Stomach smooth muscle (tissue), 2 donors: Measurements from ENCODE around the gene APEH.

Experiments used
- H3K27ac ChIP-seq: one replicate; pipeline ENCODE4 v1.7.0; 2013; ENCODE audit warnings: mild to moderate bottlenecking, low read length, inconsistent platforms
- H3K27me3 ChIP-seq, 2 donors: one replicate each; pipeline ENCODE4 v1.7.0; 2013; ENCODE audit warnings: low read length in 2 of 2; ENCODE audit not compliant: insufficient read depth in 2 of 2, control insufficient read depth in 1 of 2
- H3K36me3 ChIP-seq, 2 donors: one replicate each; pipeline ENCODE4 v1.7.0; 2013; ENCODE audit warnings: low read length in 2 of 2; ENCODE audit not compliant: control insufficient read depth in 2 of 2, insufficient read depth in 2 of 2
- H3K4me1 ChIP-seq: one replicate; pipeline ENCODE4 v1.7.0; 2013; ENCODE audit warnings: low read length; ENCODE audit not compliant: control insufficient read depth, insufficient read depth
- H3K4me3 ChIP-seq, 2 donors: one replicate each; pipeline ENCODE4 v1.7.0; 2013; ENCODE audit warnings: low read length in 2 of 2
- H3K9ac ChIP-seq, 2 donors: one replicate each; pipeline ENCODE4 v1.7.0; 2013; ENCODE audit warnings: low read length in 2 of 2, mild to moderate bottlenecking in 1 of 2
- H3K9me3 ChIP-seq, 2 donors: one replicate each; pipeline ENCODE4 v1.7.0; 2013; ENCODE audit warnings: low read length in 2 of 2; ENCODE audit not compliant: control insufficient read depth in 2 of 2
- donor health status: healthy.
- donor health status: Pancreatic carcinoma.

The APEH gene

DNA sequence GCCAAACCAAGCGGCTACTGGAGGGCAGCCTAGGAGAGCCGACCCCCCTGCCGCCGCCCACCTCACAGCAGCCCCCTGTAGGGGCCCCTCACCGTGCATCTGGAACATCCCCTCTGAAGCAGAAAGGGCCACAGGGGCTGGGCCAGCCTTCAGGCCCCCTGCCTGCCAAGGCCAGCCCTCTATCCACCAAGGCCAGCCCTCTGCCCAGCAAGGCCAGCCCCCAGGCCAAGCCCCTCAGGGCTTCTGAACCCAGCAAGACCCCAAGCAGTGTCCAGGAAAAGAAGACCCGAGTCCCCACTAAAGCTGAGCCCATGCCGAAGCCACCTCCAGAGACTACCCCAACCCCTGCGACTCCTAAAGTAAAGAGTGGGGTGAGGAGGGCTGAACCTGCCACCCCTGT is 23.5 kb upstream of the APEH start:
- no peak overlapping the region for H3K9ac ChIP-seq
- no peak overlapping the region for H3K4me3 ChIP-seq
- no peak overlapping the region for H3K27ac ChIP-seq
- no peaks in the 10 kb centered on the region for H3K4me1 ChIP-seq
- no peaks in the 10 kb centered on the region for H3K36me3 ChIP-seq
- H3K27me3 ChIP-seq = peaks cover 0 to 2% of the 10 kb centered on the region in 2 donors
- H3K9me3 ChIP-seq = no peaks in the 10 kb centered on the region

DNA sequence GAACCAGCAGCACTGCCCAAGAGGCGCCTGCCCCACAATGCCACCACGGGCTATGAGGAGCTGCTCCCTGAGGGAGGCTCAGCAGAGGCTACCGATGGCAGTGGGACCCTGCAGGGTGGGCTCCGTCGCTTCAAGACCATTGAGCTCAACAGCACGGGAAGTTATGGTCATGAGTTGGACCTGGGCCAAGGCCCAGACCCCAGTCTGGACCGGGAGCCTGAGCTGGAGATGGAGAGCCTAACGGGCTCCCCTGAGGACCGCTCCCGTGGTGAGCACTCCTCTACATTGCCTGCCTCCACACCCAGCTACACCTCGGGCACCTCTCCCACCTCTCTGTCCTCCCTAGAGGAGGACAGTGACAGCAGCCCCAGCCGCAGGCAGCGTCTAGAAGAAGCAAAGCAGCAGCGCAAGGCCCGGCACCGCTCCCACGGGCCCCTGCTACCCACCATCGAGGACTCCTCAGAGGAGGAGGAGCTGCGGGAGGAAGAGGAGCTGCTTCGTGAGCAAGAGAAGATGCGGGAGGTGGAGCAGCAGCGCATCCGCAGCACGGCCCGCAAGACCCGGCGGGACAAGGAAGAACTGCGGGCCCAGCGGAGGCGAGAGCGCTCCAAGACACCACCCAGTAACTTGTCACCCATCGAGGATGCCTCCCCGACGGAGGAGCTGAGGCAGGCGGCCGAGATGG is 21.8 kb upstream of the APEH start:
- Histone ChIP-seq H3K4me1 (peaks cover 3% of the 10 kb centered on the region), H3K27me3 (peaks cover 2 to 5% of the 10 kb centered on the region in 2 donors), H3K9ac (no peak overlapping the region), H3K27ac (no peak overlapping the region), H3K36me3 (no peaks in the 10 kb centered on the region), H3K9me3 (no peaks in the 10 kb centered on the region), H3K4me3 (no peak overlapping the region)

DNA sequence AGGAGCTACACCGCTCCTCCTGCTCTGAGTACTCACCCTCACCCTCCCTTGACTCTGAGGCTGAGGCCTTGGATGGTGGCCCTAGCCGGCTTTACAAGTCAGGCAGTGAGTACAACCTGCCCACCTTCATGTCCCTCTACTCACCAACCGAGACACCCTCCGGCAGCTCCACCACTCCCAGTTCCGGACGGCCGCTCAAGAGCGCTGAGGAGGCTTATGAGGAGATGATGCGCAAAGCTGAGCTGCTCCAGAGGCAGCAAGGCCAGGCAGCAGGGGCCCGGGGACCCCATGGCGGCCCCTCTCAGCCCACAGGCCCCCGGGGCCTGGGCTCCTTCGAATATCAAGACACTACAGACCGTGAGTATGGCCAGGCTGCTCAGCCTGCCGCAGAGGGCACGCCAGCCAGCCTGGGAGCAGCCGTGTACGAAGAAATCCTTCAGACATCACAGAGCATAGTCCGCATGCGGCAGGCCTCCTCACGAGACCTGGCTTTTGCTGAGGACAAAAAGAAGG is 21.2 kb upstream of the APEH start:
- peaks cover 2 to 5% of the 10 kb centered on the region in 2 donors for H3K27me3 ChIP-seq
- no peaks in the 10 kb centered on the region for H3K36me3 ChIP-seq
- no peak overlapping the region for H3K27ac ChIP-seq
- H3K4me1 ChIP-seq = peaks cover 3% of the 10 kb centered on the region
- H3K9ac ChIP-seq = no peak overlapping the region
- no peak overlapping the region for H3K4me3 ChIP-seq
- no peaks in the 10 kb centered on the region for H3K9me3 ChIP-seq

DNA sequence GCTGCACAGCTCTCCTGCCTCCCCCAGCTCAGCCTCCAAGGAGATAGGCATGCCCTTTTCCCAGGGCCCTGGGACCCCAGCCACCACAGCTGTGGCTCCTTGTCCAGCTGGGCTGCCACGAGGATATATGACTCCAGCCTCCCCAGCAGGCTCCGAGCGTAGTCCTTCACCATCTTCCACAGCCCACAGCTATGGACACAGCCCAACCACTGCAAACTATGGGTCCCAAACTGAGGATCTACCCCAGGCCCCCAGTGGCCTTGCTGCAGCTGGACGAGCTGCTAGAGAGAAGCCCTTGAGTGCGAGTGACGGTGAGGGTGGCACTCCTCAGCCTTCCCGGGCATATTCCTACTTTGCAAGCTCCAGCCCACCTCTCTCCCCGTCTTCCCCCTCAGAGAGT is 20.5 kb upstream of the APEH start:
- H3K36me3 ChIP-seq = no peaks in the 10 kb centered on the region
- no peaks in the 10 kb centered on the region for H3K9me3 ChIP-seq
- no peak overlapping the region for H3K9ac ChIP-seq
- peaks cover 3% of the 10 kb centered on the region for H3K4me1 ChIP-seq
- H3K27me3 ChIP-seq = peaks cover 2 to 5% of the 10 kb centered on the region in 2 donors
- no peak overlapping the region for H3K27ac ChIP-seq
- H3K4me3 ChIP-seq = no peak overlapping the region

DNA sequence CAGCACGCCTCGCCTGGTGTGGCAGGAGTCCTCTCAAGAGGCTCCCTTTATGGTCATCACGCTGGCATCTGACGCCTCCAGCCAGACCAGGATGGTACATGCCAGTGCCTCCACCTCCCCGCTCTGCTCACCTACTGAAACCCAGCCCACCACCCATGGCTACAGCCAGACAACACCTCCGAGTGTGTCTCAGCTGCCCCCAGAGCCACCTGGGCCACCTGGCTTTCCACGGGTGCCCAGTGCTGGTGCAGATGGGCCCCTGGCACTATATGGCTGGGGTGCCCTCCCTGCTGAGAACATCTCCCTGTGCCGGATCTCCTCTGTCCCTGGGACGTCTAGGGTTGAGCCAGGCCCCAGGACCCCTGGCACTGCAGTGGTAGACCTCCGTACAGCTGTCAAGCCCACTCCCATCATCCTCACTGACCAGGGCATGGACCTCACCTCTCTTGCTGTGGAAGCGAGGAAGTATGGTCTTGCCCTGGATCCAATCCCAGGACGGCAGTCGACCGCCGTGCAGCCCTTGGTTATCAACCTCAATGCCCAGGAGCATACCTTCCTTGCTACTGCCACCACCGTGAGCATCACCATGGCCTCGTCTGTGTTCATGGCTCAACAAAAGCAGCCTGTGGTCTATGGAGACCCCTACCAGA is 19.9 kb upstream of the APEH start:
- Histone ChIP-seq H3K27me3 (peaks cover 2 to 5% of the 10 kb centered on the region in 2 donors), H3K9me3 (no peaks in the 10 kb centered on the region), H3K27ac (no peak overlapping the region), H3K4me3 (no peak overlapping the region), H3K36me3 (no peaks in the 10 kb centered on the region), H3K9ac (no peak overlapping the region), H3K4me1 (peaks cover 3% of the 10 kb centered on the region)

DNA sequence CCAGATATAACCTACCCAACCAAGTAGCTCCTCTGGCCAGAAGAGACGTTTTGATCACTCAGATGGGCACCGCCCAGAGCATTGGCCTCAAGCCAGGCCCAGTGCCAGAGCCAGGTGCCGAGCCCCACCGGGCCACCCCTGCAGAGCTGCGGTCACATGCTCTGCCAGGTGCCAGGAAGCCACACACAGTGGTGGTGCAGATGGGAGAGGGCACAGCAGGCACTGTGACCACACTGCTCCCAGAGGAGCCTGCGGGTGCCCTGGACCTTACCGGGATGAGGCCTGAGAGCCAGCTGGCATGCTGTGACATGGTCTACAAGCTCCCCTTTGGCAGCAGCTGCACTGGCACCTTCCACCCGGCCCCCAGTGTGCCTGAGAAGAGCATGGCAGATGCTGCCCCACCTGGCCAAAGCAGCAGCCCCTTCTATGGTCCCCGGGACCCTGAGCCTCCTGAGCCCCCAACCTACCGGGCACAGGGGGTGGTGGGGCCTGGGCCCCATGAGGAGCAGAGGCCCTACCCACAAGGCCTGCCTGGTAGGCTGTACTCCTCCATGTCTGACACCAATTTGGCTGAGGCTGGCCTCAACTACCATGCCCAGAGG is 19.1 kb upstream of the APEH start:
- Histone ChIP-seq H3K27me3 (peaks cover 2 to 5% of the 10 kb centered on the region in 2 donors), H3K4me3 (no peak overlapping the region), H3K36me3 (no peaks in the 10 kb centered on the region), H3K27ac (no peak overlapping the region), H3K4me1 (peaks cover 3% of the 10 kb centered on the region), H3K9me3 (no peaks in the 10 kb centered on the region), H3K9ac (no peak overlapping the region)

DNA sequence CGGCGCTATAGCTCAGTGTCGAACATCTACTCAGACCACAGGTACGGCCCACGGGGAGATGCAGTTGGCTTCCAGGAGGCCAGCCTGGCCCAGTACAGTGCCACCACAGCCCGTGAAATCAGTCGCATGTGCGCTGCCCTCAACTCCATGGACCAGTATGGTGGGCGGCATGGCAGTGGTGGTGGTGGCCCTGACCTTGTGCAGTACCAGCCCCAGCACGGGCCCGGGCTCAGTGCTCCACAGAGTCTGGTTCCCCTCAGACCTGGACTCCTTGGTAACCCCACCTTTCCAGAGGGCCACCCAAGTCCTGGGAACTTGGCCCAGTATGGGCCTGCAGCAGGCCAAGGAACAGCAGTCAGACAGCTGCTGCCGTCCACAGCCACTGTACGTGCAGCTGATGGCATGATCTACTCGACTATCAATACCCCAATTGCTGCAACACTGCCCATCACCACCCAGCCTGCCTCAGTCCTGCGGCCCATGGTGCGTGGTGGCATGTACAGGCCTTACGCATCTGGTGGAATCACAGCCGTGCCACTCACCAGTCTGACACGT is 18.3 kb upstream of the APEH start:
- Histone ChIP-seq H3K9ac (no peak overlapping the region), H3K9me3 (no peaks in the 10 kb centered on the region), H3K36me3 (no peaks in the 10 kb centered on the region), H3K4me1 (peaks cover 3% of the 10 kb centered on the region), H3K27me3 (peaks cover 2 to 5% of the 10 kb centered on the region in 2 donors), H3K27ac (no peak overlapping the region), H3K4me3 (no peak overlapping the region)

DNA sequence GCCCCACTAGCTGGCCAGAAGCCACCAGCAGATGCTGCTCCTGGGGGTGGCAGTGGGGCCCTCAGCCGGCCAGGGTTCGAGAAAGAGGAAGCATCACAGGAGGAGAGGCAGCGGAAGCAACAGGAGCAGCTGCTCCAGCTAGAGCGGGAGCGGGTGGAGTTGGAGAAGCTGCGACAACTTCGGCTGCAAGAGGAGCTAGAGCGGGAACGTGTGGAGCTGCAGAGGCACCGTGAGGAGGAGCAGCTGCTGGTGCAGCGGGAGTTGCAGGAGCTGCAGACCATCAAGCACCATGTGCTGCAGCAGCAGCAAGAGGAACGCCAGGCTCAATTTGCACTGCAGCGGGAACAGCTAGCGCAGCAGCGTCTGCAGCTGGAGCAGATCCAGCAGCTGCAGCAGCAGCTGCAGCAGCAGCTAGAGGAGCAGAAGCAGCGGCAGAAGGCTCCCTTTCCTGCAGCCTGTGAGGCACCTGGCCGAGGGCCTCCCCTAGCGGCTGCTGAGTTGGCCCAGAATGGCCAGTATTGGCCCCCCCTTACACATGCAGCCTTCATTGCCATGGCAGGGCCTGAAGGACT is 17.5 kb upstream of the APEH start:
- no peaks in the 10 kb centered on the region for H3K9me3 ChIP-seq
- no peak overlapping the region for H3K27ac ChIP-seq
- no peaks in the 10 kb centered on the region for H3K36me3 ChIP-seq
- peaks cover 2 to 5% of the 10 kb centered on the region in 2 donors for H3K27me3 ChIP-seq
- H3K4me1 ChIP-seq = peaks cover 3% of the 10 kb centered on the region
- H3K4me3 ChIP-seq = no peak overlapping the region
- no peak overlapping the region for H3K9ac ChIP-seq

DNA sequence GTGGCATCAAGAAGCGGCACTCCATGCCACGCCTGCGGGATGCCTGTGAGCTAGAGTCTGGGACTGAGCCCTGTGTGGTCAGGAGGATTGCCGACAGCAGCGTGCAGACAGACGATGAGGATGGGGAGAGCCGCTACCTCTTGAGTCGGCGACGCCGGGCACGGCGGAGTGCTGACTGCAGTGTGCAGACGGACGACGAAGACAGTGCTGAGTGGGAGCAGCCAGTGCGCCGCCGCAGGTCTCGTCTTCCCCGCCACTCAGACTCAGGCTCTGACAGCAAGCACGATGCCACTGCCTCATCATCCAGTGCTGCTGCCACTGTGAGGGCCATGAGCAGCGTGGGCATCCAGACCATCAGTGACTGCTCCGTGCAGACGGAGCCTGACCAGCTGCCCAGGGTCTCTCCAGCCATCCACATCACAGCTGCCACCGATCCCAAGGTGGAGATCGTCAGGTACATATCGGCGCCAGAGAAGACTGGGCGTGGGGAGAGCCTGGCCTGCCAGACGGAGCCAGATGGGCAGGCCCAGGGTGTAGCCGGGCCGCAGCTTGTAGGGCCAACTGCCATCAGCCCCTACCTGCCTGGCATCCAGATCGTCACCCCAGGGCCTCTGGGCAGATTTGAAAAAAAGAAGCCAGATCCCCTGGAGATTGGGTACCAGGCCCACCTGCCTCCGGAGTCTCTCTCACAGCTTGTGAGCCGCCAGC is 16.8 kb upstream of the APEH start:
- peaks cover 3% of the 10 kb centered on the region for H3K4me1 ChIP-seq
- no peaks in the 10 kb centered on the region for H3K9me3 ChIP-seq
- H3K4me3 ChIP-seq = no peak overlapping the region
- H3K27ac ChIP-seq = no peak overlapping the region
- H3K27me3 ChIP-seq = peaks cover 3 to 5% of the 10 kb centered on the region in 2 donors
- H3K9ac ChIP-seq = no peak overlapping the region
- no peaks in the 10 kb centered on the region for H3K36me3 ChIP-seq

DNA sequence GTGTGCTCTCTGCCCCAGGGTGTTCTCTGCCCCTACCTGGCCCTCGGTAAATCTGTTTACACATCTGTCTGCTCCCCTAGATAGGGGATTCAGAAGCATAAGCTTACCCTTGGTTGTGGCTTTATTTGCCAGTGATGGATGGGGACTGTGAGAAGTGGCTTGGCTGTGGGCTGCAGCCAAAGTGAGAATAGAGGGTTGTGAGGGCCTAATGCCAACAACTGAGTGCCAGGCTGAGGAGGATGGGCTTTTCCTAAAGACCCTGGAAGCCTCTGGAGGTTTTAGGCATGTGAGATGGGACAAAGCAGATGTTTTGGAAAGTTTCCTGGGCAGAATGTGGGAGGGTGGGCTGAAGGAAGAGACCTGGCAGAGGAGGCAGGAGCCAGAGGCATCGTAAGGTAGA is 15.4 kb upstream of the APEH start:
- no peak overlapping the region for H3K9ac ChIP-seq
- no peaks in the 10 kb centered on the region for H3K36me3 ChIP-seq
- no peak overlapping the region for H3K4me3 ChIP-seq
- H3K27ac ChIP-seq = no peak overlapping the region
- H3K9me3 ChIP-seq = no peaks in the 10 kb centered on the region
- H3K4me1 ChIP-seq = peaks cover 3% of the 10 kb centered on the region
- H3K27me3 ChIP-seq = peaks cover 3 to 5% of the 10 kb centered on the region in 2 donors
